HepG2 (cell line): Measurements from ENCODE around the gene AMDHD1. TPM values are rescaled to one million over a fixed set of nuclear protein-coding genes. Genes with fewer than 3 reads are reported as not detected.

ENCODE experiments used
- JUND ChIP-seq: sonication (generic); formaldehyde crosslinking; IDR thresholded peaks from 2 replicates; pipeline ENCODE4 v1.8.0; 2022; ENCODE audit warnings: mild to moderate bottlenecking, missing genetic modification reagents
- LCORL ChIP-seq, 2 experiments: fragments of 450-650 bp in 1 of 2; sonication (generic) in 1 of 2; formaldehyde crosslinking in 1 of 2; IDR thresholded peaks; 2 replicates each; pipeline versions ENCODE4 v1.5.0 to v1.6.1; 2017 to 2020; ENCODE audit warnings: antibody characterized with exemption in 1 of 2, missing genetic modification reagents in 1 of 2
- MLXIP ChIP-seq: sonication (generic); formaldehyde crosslinking; IDR thresholded peaks from 2 replicates; pipeline ENCODE4 v1.9.0; 2021; ENCODE audit warnings: missing genetic modification reagents, borderline replicate concordance
- PBX3 ChIP-seq: sonication (generic); formaldehyde crosslinking; IDR thresholded peaks from 2 replicates; pipeline ENCODE4 v1.8.1; 2023; ENCODE audit warnings: missing genetic modification reagents, inconsistent platforms, borderline replicate concordance
- POLR2A ChIP-seq, 2 experiments: IDR thresholded peaks; 2 replicates each; pipeline ENCODE4 v1.6.1; 2011; ENCODE audit warnings: low read depth in 2 of 2, low read length in 2 of 2, mild to moderate bottlenecking in 1 of 2, moderate library complexity in 1 of 2; ENCODE audit not compliant: insufficient read depth in 1 of 2
- REXO4 ChIP-seq: sonication (generic); formaldehyde crosslinking; IDR thresholded peaks from 2 replicates; pipeline ENCODE4 v1.8.0; 2022; ENCODE audit warnings: missing genetic modification reagents, mild to moderate bottlenecking, borderline replicate concordance
- SOX13 ChIP-seq, 3 experiments: fragments of 450-650 bp in 1 of 3; sonication (generic) in 1 of 3; formaldehyde crosslinking in 1 of 3; IDR thresholded peaks in 2 of 3; conservative IDR thresholded peaks in 1 of 3; 2 replicates each; pipeline versions ENCODE4 v1.5.0 to v1.6.1; 2016 to 2020; ENCODE audit warnings: antibody characterized with exemption in 1 of 3, mild to moderate bottlenecking in 1 of 3, missing compliant biosample characterization in 1 of 3, missing genetic modification reagents in 1 of 3, moderate library complexity in 1 of 3
- SRY ChIP-seq: sonication (generic); formaldehyde crosslinking; IDR thresholded peaks from 2 replicates; pipeline ENCODE4 v1.8.0; 2022; ENCODE audit warnings: mild to moderate bottlenecking, missing genetic modification reagents
- TGIF2 ChIP-seq: IDR thresholded peaks from 2 replicates; pipeline ENCODE4 v1.6.1; 2016; ENCODE audit warnings: control low read depth, missing compliant biosample characterization
- TRAFD1 ChIP-seq: sonication (generic); formaldehyde crosslinking; IDR thresholded peaks from 2 replicates; pipeline ENCODE4 v1.5.1; 2020; ENCODE audit warnings: missing genetic modification reagents, mild to moderate bottlenecking, borderline replicate concordance
- ZFP62 ChIP-seq: sonication (generic); formaldehyde crosslinking; IDR thresholded peaks from 2 replicates; pipeline ENCODE4 v1.4.0; 2020; ENCODE audit warnings: missing genetic modification reagents
- ZNF101 ChIP-seq: sonication (generic); formaldehyde crosslinking; IDR thresholded peaks from 2 replicates; pipeline ENCODE4 v1.4.0; 2020; ENCODE audit warnings: mild to moderate bottlenecking, low read depth, missing genetic modification reagents, borderline replicate concordance
- ZNF430 ChIP-seq: sonication (generic); formaldehyde crosslinking; IDR thresholded peaks from 2 replicates; pipeline ENCODE4 v1.9.0; 2021; ENCODE audit warnings: mild to moderate bottlenecking, missing genetic modification reagents
- ZNF501 ChIP-seq: sonication (generic); formaldehyde crosslinking; IDR thresholded peaks from 2 replicates; pipeline ENCODE4 v1.5.1; 2020; ENCODE audit warnings: mild to moderate bottlenecking, moderate library complexity, missing genetic modification reagents
- ZNF546 ChIP-seq: sonication (generic); formaldehyde crosslinking; conservative IDR thresholded peaks from 2 replicates; pipeline ENCODE4 v1.8.1; 2023; ENCODE audit warnings: mild to moderate bottlenecking, missing genetic modification reagents
- ZNF547 ChIP-seq: sonication (generic); formaldehyde crosslinking; IDR thresholded peaks from 2 replicates; pipeline ENCODE4 v1.5.1; 2020; ENCODE audit warnings: mild to moderate bottlenecking, missing genetic modification reagents
- ZNF550 ChIP-seq: sonication (generic); formaldehyde crosslinking; IDR thresholded peaks from 2 replicates; pipeline ENCODE4 v1.4.0; 2020; ENCODE audit warnings: mild to moderate bottlenecking, missing genetic modification reagents, borderline replicate concordance
- ZNF577 ChIP-seq: sonication (generic); formaldehyde crosslinking; IDR thresholded peaks from 2 replicates; pipeline ENCODE4 v1.4.0; 2020; ENCODE audit warnings: mild to moderate bottlenecking, low read depth, missing genetic modification reagents, borderline replicate concordance
- ZNF709 ChIP-seq: sonication (generic); formaldehyde crosslinking; IDR thresholded peaks from 2 replicates; pipeline ENCODE4 v1.5.0; 2020; ENCODE audit warnings: mild to moderate bottlenecking, missing genetic modification reagents
- ZNF749 ChIP-seq: sonication (generic); formaldehyde crosslinking; IDR thresholded peaks from 2 replicates; pipeline ENCODE4 v1.8.0; 2022; ENCODE audit warnings: mild to moderate bottlenecking, missing genetic modification reagents, moderate library complexity, borderline replicate concordance
- ZUFSP ChIP-seq: sonication (generic); formaldehyde crosslinking; IDR thresholded peaks from 2 replicates; pipeline ENCODE4 v1.9.0; 2021; ENCODE audit warnings: missing genetic modification reagents, mild to moderate bottlenecking, borderline replicate concordance
- polyA plus RNA-seq, 8 experiments: library from polyadenylated mRNA; depleted of rRNA in 3 of 8; stranded (reverse) in 7 of 8; unstranded in 1 of 8; fragments of >200 nt; fragmentation: Illumina TruSeq in 4 of 8; extraction: Trizol in 4 of 8; gene quantifications; 2 replicates each; pipeline versions ENCODE4 v1.2.1 to v1.2.3, GENCODE V29; 2011 to 2016; ENCODE audit warnings: low read depth in 4 of 8, missing spikeins in 1 of 8, mixed read lengths in 1 of 8; ENCODE audit not compliant: insufficient read depth in 1 of 8
- total RNA-seq, 5 experiments: library from RNA; depleted of rRNA; stranded (reverse); fragments of >200 nt; fragmentation: Illumina TruSeq; extraction: Trizol; gene quantifications; 2 replicates each; pipeline ENCODE4 v1.2.3, GENCODE V29; 2016; ENCODE audit warnings: low read depth in 1 of 5

The AMDHD1 gene
- total and polyA plus RNA-seq, 2 of the 13 experiments (the other 11 are each of a cell fraction or from before 2014, with no cell fraction given) = 6.5 to 29.6 TPM

- no peak for TF ChIP-seq ZNF546 (CRISPR knock-in tag)
- no peak for TF ChIP-seq JUND (CRISPR knock-in tag)
- no peak for TF ChIP-seq SRY (CRISPR knock-in tag)
- no peak for TF ChIP-seq LCORL (IDR thresholded peaks at IDR 0.05)
- TF ChIP-seq LCORL (CRISPR knock-in tag; IDR thresholded peaks at IDR 0.05) = peak; percentile 70
- no peak for TF ChIP-seq ZNF709 (CRISPR knock-in tag)
- no peak for TF ChIP-seq ZNF550 (CRISPR knock-in tag)
- no peak for TF ChIP-seq ZNF749 (CRISPR knock-in tag)
- TF ChIP-seq ZFP62 (CRISPR knock-in tag) = no peak
- no peak for TF ChIP-seq TGIF2 (CRISPR knock-in tag)
- TF ChIP-seq ZNF577 (CRISPR knock-in tag) = no peak
- TF ChIP-seq POLR2A (IDR thresholded peaks at IDR 0.05; ENCODE audit: insufficient read depth in 1 of 2, low read depth in 2 of 2, low read length in 2 of 2) = no peak
- TF ChIP-seq SOX13 (IDR thresholded peaks at IDR 0.05) = no peak
- TF ChIP-seq SOX13 (CRISPR knock-in tag; conservative IDR thresholded peaks at IDR 0.05 in 1 of 2, IDR thresholded peaks at IDR 0.05 in 1 of 2) = no peak
- TF ChIP-seq ZNF101 (CRISPR knock-in tag) = no peak
- no peak for TF ChIP-seq TRAFD1 (CRISPR knock-in tag)
- no peak for TF ChIP-seq PBX3 (CRISPR knock-in tag)
- TF ChIP-seq REXO4 (CRISPR knock-in tag) = no peak
- TF ChIP-seq ZUFSP (CRISPR knock-in tag) = no peak
- no peak for TF ChIP-seq ZNF547
- no peak for TF ChIP-seq ZNF501 (CRISPR knock-in tag)
- no peak for TF ChIP-seq ZNF430 (CRISPR knock-in tag)
- TF ChIP-seq MLXIP = no peak
These were observed 24.7 kb upstream of the AMDHD1 start (continued) for GRCh38 chr12:95918194-95918993.
